ENCODE results near the gene SBNO1.
A peak's percentile ranks its signal among the peaks of the same experiment; 100 is the strongest.
"Not testable (repeated sequence)": the region's sequence is repeated elsewhere in the genome, so short reads cannot be mapped to it uniquely, and the experiment has no call there.

The SBNO1 gene

DNA sequence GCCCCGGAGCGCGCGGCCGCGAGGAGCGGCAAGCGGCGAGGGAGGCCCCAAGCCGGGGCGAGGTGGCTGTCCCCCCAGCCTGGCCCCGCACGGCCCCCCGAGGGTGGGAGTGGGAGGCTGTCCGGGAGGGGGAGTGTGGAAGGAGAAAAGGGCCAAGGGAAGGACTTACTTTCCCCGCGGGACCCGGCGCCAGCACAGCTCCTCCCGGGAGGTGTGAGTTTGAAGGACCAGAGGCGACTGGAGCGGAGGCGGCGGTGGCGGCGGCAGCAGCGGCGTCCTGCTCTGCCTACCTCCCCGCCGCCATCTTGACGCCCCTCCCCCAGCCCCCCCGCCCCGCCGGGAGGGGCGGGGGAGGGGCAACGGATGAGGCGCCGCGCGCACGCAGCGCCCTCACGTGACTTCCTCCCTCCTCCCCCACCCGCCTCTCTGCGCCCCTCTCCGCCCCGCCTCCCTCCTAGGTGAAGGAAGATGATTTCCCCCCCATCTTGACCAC, at the start of gene SBNO1:
SBNO1 (minus strand) TSS at position 316 of the 493 bp plus-strand sequence. CDS start 14,406 bp downstream, outside the sequence.
- DNase-seq, result peak; percentile 91

DNA sequence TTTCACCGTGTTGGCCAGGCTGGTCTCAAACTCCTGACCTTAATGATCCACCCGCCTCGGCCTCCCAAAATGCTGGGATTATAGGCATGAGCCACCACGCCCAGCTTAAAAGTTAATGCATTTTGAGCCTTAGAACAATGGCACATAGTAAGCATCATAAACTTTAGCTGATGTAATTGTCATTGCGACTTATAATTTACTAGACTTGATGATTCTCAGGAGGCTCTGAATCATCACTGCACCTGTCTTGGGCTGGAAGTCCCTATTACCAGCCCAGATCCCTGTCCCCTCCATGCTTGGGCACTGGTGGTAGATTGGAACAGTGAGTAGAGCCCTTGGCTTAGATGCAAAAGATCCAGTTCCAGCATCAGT, 45.4 kb upstream of the SBNO1 start:
- no peak for DNase-seq

DNA sequence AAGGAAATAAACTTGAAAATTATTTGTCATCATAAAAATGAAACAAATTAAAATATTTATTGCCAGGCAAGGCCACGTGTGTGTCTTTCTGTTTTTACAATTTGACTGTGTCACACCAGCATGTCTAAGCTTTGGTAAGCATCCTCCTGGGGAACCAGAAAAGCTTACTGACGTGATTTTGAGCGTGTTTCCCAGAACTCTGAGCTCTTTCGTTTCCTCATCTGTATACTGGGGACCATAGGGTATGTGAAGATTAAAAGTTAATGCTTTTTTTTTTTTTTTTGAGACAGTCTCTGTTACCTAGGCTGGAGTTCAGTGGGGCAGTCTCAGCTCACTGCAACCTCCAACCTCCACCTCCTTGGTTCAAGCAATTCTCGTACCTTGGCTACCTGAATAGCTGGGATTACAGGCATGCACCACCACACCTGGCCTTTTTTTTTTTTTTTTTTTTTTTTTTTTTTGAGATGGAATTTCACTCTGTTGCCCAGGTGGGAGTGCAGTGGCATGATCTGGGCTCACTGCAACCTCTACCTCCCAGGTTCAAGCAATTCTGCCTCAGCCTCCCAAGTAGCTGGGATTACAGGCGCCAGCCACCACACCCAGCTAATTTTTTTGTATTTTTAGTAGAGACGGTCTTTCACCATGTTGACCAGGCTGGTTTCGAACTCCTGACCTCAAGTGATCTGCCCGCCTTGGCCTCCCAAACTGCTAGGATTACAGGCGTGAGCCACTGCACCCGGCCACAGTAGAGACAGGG, 44.8 kb upstream of the SBNO1 start:
- DNase-seq, result not testable (repeated sequence)

DNA sequence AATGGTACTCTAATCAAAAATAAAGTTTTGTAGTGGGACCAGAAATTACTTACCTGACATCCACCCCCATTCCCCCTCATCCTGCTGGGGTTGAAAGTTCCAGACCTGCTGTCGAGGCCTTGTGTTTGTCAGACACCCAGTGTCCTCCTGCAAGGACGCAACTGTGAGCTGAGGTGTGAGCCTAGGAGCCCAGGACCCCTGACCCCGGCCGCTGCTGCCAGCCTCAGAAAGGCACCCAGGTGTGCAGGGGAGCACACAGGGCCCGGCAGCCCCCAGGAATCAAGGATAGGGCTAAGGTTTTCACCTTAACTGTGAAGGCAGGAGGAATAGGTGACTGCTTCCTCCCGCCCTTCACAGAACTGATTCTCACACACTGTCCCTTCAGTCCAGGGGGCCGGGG, 44.0 kb upstream of the SBNO1 start:
- not testable (repeated sequence) for DNase-seq

DNA sequence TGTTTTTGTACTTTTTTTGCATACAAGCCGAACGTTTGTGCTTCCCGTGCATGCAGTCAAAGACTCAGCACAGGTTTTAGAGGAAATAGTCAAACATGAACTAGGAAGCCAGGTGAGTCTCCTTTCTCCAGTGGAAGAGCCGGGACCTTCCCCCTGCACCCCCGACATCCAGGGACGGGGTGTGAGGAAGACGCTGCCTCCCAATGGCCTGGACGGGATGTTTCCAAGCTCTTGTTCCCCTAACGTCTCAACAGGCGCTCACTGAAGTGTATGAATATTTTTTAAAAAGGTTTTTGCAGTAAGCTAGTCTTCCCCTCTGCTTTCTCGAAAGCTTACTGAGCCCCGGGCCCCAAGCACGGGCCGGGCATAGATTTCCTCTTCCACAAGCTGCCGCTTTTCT, 43.3 kb upstream of the SBNO1 start:
- DNase-seq, result not testable (repeated sequence)

DNA sequence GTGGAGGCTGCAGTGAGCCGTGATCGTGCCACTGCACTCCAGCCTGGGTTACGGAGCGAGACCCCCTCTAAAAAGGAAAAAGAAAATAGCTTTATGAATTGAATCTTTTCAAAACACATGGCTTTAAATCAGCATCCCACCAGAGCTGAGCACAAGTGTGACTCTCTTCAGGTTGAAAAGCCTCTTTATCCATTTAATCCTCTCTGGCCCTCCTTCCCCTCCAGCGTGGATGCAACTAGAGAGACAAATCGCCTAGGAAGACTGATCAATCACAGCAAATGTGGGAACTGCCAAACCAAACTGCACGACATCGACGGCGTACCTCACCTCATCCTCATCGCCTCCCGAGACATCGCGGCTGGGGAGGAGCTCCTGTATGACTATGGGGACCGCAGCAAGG, 42.6 kb upstream of the SBNO1 start:
- not testable (repeated sequence) for DNase-seq

DNA sequence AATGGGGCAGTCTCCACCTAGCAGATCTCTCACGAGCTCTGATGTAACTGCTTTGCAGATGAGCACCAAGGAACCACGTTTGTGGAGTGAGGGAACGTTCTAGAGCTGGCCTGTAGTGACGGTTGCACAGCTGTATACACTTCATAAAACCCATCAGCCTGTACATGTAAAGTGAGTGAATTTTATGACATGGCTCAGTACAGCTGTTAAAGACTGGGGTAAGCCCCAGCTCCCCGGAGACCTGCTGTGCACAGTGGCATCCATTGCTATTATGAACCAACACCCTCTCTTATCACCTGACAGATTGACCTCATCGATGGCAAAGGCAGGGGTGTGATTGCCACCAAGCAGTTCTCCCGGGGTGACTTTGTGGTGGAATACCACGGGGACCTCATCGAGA, 39.9 kb upstream of the SBNO1 start:
- no peak for DNase-seq

DNA sequence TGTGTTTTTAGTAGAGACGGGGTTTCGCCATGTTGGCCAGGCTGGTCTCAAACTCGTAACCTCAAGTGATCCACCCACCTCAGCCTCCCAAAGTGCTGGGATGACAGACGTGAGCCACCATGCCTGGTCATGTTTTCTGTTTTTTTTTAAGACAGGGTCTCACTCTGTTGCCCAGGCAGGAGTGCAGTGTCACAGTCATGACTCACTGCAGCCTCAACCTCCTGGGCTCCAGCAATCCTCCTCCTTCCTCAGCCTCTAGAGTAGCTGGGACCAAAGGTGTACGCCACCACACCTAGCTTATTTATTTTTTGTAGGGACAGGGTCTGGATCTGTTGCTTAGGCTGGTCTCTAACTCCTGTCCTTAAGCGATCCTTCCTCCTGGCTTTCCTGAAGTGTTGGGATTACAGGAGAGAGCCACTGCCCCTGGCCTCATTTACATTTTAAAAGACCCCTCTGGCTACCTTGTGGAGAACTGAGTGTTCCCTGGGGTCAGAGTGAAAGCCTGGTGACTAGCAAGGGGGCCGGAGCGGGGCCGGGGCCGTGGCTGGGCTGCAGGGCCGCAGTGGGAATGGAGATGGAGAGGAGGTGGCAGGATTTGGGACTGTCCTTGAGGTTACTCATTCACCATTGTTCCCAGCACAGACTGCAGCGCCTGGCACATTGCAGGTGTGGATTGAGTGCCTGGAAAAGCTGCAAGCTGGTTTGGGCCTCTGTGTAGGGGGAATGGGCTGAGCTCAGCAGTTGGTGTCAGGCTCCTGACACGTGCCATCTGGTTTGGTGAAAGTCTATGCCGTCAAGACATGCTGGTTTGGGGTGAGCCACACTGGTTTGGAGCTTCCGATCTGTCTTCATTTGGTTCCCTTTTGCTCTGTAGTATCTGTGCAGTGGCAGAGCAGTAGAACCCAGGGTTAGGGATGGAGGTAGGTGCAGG, 37.4 kb upstream of the SBNO1 start:
- DNase-seq, result no peak

DNA sequence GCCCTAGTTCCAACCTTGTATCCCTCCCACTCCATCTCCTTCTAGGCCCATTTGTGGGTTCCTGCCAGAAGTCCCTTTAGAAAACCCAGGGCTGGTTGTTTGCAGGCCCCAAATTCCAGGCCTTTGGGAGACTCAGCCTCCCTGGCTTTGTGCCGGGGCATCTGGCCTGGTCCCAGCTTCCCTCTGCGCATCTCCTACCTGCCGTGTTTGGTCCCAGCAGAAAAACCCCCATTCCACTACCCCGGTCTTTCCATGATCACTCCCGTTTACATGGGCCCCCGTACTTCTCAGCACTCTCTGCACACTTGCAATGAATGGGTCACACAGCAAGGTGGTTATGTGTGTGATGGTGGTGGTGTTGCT, 34.6 kb upstream of the SBNO1 start:
- DNase-seq, result no peak

DNA sequence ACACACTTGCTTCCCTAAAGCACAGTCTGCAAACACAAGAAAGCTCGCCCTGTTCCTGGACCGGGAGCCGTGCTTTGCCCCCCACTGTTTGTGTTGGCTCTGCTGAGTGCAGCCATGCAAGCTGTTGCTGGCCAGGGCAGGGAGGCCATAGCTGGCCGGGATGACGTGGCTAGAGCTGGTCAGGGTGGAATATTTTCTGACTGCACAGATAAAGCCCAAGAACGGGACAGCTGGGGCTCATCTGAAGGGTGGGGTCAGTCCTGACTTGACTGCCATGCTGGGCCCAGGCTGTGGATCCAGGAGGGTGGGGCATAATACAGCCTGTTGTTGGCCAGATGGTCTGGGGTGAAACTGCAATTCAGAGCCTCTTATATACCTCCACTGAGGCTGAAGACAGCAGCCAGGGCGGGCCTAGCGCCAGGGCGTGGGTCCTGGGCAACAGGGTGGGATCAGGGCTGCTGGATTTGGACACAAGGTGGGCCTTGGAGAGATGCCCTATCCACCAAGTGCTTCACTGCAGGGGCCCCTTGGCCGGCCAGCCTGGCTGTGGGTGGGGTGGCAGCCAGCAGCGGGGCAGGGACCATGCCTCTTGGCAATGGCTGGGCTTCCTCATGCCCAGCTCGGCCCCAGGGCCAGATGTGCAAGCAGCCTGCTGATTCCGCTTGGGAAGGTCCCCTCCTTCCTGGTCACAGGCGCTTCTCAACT, 34.1 kb upstream of the SBNO1 start:
- no peak for DNase-seq

DNA sequence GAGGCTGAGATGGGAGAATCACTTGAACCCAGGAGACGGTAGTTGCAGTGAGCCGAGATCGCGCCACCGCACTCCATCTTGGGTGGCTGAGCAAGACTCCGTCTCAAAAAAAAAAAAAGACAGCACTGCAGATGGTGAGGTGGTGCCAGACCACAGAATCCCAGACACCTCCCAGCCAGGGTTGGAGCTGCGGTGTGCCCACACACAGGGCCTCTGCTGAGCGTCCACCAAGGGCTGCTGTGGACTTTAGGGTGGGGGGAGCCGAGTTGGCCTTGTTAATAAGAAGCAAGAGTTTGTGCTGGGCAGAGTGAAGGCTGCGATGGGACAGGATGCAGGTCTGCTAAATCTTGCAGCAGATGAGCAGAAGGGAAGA, 33.5 kb upstream of the SBNO1 start:
- DNase-seq, result no peak

DNA sequence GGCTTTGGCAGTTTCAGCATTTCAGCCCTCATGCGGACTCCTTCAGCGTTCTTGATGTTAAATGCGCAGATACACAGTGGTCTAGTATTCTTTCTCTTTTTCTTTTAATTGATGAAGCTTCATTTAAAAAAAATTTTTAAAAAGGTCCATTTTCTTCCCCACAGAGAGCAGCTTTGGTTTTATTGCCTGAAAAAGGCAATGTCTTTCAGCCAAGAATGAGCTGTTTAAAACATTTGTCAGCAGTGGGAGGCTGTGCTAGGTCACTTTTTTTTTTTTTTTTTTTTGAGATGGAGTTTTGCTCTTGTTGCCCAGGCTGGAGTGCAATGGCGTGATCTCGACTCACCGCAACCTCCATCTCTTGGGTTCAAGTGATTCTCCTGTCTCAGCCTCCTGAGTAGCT, 32.8 kb upstream of the SBNO1 start:
- no peak for DNase-seq

DNA sequence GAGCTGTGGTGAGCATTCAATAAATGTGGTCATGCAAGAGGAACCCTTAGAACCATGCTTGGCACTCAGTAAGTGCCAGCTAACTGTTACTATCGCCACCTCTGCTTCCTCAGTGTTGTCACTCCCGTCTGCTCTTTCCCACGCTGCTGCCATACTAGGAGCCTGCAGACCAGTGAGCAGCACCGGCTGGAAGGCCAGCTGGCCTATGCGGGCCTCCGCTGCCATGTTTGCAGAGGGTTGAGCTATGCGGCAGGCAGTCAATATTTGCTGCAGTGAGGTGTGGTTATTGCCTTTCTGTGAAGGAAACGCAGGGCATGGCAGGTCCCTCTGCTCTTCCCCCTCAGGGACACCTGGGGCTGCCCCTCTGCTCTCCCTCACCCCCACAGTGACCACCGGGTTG, 32.3 kb upstream of the SBNO1 start:
- DNase-seq, result no peak

DNA sequence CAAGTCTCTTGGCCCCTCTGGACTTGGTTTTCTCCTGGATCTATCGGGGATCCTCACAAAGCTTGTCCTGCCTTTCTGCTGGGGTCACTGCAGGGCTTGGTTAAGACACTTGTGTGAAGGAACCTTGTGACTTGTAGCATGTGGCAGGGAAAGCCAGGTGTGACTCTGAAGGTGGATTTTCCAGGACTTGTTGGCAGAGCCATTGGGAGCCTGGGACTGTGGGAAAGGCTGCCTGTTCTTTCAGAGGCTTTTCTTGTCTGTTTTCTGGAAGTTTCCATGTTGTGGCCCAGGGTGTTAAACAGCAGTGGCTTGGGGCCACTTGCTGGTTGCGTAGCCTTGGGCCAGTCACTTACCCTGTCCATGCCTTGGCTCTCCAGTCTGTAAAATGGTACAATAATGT, 31.9 kb upstream of the SBNO1 start:
- no peak for DNase-seq

DNA sequence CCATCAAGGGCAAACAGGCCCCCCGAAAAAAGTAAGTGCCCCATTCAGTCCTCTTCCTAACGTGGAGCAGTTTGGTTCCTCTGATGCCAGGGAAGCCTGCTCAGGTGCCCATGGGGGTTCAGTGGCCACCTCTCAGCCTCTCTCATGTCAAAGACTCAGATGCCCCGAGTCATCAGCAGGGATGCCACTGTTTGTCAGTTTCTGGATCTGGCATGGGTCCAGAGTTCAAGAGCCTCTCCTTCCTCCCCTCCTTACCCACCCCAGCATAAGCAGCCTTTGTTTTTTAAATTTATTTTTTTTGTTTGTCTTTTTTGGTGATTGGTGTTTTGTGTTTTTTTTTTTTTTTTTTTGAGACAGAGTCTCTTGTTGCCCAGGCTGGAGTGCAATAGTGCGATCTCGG, 30.6 kb upstream of the SBNO1 start:
- no peak for DNase-seq

DNA sequence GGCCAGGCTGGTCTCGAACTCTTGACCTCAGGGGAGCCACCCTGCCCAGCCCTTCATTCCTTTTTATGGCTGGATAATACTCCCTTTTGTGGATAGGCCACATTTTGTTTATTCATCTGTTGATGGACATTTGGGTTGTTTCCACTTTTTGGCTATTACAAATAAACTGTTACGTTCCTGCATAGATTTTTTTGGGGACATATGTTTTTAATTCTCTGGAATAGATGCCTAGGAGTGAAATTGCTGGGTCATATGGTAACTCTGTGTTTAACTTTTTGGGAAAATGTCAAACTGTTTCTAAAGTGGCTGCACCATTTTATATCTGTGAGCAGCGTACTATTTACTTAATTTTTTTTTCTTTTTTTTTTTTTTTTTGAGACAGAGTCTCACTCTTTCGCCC, 29.1 kb upstream of the SBNO1 start:
- DNase-seq, result no peak

DNA sequence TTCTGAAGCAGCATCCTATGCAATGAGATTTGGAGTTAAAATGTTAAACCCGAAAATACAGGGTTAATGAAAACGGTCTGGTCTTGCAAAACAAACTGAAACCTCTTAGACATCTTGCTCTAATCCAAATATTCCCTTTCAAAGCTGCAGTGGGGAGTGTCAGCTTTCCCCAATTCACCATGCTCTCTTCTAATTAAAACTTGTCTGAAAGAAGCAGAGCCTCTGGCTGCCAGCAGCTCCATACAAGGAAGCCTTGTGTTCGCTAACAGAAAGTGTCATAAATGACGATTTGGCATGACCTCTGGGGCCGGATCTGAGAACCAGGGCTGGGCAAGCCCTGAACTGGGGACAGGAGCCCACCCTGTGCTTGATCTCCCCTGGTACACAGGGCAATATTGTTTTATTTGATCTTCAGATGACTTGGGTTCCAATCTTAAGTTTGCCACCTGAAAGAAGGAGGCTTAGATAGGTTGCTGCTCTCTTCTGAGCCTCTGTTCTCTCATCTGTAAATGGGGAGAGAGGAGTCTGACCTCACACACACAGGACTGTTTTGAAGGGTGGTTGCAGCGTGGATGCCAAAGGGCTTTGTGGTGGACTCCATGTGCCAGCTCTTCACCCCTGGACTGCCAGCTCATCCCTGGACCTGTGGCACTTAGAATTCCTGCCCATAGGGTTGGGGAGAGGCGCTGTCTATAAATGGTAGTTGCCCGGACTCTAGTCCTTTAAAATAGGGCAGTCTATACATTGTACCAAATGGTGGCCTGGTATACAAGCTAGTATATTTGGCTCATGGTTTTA, 27.1 kb upstream of the SBNO1 start:
- no peak for DNase-seq

DNA sequence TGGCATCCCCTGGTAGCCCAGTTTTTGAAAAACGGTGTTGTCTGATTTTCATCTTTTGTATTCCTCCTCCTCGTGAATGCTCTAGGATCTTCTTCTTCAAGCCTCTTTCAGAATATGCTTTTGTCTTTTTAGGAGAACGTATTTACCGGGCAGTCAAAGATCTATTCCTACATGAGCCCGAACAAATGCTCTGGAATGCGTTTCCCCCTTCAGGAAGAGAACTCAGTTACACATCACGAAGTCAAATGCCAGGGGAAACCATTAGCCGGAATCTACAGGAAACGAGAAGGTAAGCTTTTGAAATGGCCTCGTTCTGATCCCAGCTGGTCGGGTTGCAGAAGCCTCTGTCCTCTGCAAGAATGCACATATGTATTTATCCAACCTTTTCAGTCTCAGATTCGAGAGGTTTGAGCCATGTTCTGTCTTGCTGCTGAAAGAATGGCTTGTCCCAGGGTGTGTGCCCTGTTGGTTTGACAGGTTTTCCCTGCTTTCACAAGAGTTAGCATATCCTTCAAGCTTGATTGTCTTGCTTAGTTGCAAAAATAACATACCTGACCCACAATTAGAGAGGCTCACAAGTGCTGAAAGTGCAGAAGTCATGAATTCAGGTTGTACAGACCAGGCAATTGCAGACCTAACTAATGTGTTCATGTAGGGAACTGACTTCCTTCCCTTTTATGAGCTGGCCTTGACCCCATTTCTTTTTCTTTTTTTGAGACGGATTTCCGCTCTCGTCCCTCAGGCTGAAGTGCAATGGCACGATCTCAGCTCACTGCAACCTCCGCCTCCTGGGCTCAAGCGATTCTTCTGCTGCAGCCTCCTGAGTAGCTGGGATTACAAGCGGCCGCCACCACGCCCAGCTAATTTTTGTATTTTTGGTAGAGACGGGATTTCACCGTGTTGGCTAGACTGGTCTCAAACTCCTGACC, 26.1 kb upstream of the SBNO1 start:
- DNase-seq, result no peak

DNA sequence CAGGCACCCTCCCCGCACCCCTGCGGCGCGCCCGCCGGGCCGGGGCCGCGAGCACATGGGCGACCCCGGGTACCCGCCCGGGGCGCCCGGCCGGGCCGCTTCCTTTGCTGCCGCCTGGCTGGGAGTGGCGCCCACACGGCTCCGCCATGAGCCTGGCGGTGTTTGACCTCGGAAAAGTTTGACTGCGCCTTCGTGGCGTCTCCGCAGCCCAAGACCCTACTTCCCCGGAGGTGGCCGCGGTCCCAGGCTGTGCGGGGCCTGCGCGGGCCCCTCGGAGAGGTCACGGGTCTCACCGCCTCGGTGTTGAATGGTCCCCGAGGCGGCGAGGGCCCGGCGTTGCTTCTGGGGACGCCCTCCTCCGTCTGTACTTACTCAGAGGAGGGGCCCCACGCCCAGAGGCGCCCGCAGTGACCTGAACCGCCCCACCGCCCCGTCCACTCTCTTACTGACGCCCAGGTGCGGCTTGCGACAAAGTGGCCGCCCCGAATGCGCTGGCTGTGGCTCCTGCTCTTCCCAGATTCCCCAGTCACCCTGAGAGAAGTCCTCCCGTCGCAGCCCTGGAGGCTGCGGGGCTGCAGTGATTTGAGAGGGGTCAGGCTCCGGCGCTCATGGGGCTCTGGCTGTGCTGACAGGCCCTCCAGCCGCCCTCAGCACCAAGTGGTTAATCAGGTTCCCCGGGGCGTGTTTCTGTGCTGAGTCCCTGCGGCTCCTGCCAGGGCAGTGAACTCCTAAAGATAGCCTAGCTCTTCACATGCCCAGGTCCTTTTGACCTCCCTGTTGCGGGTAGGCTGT, 25.1 kb upstream of the SBNO1 start:
- no peak for DNase-seq

DNA sequence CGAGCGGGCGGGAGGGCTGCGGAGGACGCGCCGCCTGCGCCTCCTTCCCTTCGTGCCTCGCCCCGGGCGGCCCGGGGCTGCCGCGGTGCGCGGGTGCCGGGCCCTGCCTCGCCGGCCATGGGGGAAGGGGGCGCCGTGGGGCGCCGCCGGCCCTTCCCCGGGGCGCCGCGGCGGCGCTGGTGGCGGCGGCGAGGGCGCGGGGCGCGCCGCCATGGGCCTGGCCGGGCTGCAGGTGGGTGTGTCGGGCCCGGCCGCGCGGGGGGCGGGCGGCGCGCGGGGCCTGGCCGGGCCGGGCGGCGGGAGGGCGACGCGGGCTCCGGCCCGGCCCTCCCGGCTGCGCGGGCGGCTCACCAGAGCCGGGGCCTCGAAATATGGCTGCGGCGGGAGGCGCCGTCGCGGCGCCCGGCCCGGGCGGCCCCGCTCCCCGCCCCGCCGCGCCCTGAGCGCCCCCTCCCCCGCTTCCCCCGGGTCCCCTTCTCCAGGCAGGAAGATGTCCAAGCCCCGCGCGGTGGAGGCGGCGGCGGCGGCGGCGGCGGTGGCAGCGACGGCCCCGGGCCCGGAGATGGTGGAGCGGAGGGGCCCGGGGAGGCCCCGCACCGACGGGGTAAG, 24.4 kb upstream of the SBNO1 start:
- DNase-seq, result no peak

All from KG1 (cell line).